ENCODE data around the gene NET1. TPM values are rescaled to one million over a fixed set of nuclear protein-coding genes. Genes with fewer than 3 reads are reported as not detected.
"Not testable (repeated sequence)": the region's sequence is repeated elsewhere in the genome, so short reads cannot be mapped to it uniquely, and the experiment has no call there.

NET1 gene
- total RNA-seq, 1 donor from 2014 or later, result 29.3 TPM

DNA sequence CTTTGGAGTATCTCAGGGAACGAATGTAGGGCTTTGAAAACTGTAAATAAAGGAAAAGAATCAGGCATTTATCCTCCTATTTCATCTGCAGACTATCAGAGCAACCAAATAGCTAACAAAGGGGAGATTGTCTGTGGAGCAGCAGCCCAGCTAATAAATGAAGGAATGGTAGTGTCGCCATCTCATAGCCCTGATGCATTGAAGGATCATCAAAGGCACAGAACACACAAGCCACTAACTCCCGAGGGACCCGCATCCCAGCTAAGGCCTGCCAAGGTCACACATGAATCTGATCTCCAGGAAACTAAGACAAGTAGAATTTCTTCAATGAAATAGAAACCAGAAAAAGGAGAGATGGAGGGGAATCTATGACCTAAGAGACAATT lies 48.8 kb downstream of the NET1 start:
- FAIRE-seq (no peak), DNase-seq (ENCODE audit: low spot score in 2 of 2) (no peak)

GRCh38 chr10:5461914-5462840 lies 49.8 kb downstream of the NET1 start:
- no peak for DNase-seq (ENCODE audit: low spot score in 2 of 2)
- FAIRE-seq, result no peak

- FAIRE-seq (no peak), DNase-seq (ENCODE audit: low spot score in 2 of 2) (no peak)
Observed at GRCh38 chr10:5462841-5463293, 50.5 kb downstream of the NET1 start.

DNA sequence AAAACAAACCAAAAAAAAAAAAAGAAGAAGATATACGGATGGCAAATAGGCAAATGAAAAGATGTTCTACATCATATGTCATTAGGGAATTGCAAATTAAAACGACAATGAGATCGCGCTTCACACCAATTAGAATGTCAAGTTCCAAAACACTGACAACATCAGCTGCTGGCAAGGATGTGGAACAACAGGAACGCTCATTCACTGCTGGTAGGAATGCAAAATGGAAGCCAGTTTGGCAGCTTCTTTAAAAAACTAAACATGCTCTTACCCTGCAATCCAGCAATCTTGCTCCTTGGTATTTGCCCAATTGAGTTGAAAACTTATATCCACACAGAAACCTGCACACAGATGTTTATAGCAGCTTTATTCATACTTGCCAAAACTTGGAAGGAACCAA lies 52.2 kb downstream of the NET1 start:
- FAIRE-seq, result no peak

DNA sequence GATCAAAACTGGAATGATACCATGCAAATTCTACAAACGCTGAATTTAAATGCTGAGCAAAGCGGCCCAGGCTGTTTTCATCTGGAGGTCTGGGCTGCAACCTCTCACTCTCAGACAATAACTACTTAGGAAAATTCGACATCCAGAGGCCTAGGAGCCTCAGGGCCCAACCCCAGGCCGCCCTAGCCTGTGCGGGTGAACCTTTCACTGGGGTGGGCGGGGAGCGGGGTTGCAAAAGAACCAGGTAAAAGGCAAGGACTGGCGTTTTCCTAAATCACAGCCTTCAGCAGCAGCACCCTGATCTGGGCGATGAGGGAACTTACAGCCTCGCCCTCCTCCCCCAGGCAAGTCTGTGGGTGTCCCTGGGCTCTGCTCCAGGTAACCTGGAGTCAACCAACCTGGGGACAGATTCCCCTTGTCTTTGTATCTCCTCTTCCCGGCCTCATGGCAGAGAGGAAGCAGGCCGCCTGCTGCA lies 53.7 kb downstream of the NET1 start:
- no peak for FAIRE-seq

More for the DNA sequence above, 52.2 kb downstream of the NET1 start:
- DNase-seq (ENCODE audit: low spot score in 2 of 2), result no peak

DNA sequence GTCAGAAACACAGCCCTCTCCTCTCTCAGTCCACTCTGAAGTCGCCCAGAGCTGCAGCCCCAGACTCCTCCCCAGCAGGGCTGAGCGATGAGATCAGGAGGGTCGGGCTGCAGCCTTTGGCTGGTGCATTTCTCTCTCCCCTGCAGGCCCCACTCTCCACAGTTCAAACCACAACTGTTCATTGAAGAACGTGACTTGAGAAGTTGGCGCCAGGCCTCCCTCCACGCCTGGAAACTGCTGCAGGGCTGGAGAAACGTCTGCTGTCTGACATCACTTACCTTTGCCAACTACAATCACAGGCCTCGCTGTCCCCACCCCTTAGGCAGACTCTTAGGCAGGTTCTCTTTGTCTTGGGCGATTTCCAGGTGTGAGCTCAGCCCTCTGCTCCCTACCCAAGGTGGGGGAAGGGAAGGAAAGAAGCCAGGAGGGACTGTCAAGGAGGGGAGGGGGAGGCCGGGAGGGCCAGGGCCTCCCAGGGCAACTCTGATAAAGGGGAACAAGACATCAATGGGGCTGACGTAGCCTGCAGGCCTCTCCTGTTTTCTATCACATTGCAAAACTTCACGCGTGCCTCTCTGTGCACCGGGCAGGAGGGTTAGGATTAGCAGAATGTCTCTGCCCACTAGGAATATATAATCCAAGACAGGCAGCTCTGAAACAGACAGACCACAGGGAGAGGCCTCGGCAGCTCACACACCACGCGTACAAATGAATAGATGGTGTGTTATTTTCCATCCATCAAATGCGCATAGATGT lies 54.3 kb downstream of the NET1 start:
- DNase-seq (ENCODE audit: low spot score in 2 of 2) (no peak), FAIRE-seq (no peak)

More for the DNA sequence above, 53.7 kb downstream of the NET1 start:
- DNase-seq (ENCODE audit: low spot score in 2 of 2), result no peak

DNA sequence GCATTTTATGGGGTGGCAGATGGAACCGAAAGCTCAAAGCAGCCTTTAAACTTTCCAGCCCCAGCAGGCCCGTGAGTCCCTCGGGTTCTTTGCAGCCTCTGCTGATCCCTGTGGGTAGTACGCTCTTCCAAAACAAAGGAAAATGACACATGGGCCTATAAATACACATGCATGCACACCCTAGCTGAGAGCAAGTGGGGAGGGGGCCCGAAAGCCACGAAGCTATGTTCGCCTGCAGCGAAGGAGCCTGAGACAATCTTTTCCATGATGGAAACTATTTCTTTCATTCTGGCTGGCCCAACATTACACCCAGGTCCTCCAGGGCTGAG lies 54.8 kb downstream of the NET1 start:
- no peak for DNase-seq (ENCODE audit: low spot score in 2 of 2)
- no peak for FAIRE-seq

GRCh38 chr10:5467634-5468255 lies 55.4 kb downstream of the NET1 start:
- FAIRE-seq, result no peak
- no peak for DNase-seq (ENCODE audit: low spot score in 2 of 2)

- no peak for FAIRE-seq
- no peak for DNase-seq (ENCODE audit: low spot score in 2 of 2)
Observed at GRCh38 chr10:5468262-5469106, 56.1 kb downstream of the NET1 start.

GRCh38 chr10:5469353-5470061 lies 57.1 kb downstream of the NET1 start:
- FAIRE-seq (no peak), DNase-seq (ENCODE audit: low spot score in 2 of 2) (no peak)

DNA sequence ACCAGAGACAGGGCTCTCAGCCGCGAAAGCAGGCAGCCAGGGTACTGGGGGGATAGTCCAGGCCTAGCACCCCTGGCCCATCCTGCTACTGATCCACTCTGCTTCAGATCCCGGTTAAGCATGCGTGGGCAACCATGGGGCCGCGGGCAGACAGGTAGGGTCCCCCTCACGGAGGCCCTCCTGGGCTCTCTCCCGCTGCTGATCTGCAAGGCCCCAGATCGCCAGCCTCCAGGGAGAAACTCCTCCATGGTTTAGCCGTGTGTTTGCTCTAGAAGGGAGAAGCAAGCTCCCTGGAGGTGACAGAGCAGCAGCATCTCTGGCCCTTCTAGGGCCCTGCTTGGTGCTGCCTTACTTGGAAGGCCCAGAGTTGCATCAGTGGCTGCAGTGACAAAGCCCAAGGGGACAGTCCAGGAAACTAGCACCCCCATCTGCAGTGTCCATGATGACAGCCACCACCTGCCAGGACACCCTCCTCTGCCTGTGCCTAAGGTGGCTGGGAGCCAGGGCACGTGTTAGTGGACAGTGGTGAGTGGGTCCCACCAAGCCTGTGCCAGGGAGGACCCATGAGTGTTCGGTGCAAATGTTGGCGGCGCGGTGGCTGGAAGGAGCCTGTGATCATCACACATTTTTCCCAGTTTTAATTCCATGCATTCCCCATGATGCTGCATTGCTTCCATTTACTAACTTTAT lies 57.9 kb downstream of the NET1 start:
- FAIRE-seq (no peak), DNase-seq (ENCODE audit: low spot score in 2 of 2) (no peak)

DNA sequence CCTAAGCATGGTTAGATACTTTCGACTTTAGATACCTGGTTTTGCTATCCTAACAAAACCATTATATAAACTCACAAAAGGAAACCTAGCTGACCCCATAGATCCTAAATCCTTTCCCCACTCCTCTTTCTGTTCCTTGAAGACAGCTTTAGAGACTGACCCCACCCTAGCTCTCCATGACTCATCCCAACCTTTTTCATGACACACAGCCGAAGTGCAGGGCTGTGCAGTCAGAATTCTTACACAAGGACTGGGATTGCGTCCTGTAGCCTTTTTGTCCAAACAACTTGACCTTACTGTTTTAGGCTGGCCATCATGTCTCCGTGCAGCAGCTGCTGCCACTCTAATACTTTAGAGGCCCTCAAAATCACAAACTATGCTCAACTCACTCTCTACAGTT lies 62.3 kb downstream of the NET1 start:
- DNase-seq (ENCODE audit: low spot score in 2 of 2); FAIRE-seq: not testable (repeated sequence)

GRCh38 chr10:5475088-5475487 lies 62.7 kb downstream of the NET1 start:
- not testable (repeated sequence) for FAIRE-seq

DNA sequence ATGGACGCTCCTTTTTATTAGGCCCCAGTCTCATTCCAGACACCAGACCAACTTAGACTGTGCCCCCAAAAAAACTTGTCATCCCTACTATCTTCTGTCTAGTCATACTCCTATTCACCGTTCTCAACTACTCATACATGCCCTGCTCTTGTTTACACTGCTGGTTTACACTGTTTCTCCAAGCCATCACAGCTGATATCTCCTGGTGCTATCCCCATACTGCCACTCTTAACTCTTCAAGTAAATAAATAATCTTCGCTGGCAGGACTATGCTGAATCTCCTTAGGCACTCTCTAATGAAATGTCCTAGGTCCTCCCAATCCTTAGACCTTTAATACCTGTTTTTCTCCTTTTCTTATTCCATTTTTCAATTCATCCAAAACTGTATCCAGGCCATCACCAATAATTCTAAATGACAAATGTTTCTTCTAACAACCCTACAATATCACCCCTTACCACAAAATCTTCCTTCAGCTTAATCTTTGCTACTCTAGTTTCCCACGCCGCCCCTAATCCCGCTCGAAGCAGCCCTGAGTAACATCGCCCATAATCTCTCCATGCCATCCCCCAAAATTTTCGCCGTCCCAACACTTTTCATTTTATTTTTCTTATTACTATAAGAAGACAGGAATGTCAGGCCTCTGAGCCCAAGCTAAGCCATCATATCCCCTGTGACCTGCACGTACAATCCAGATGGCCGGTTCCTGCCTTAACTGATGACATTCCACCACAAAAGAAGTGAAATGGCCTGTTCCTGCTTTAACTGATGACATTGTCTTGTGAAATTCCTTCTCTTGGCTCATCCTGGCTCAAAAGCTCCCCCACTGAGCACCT lies 63.8 kb downstream of the NET1 start:
- DNase-seq (ENCODE audit: low spot score in 2 of 2); FAIRE-seq: not testable (repeated sequence)

More at GRCh38 chr10:5475088-5475487, 62.7 kb downstream of the NET1 start:
- not testable (repeated sequence) for DNase-seq (ENCODE audit: low spot score in 2 of 2)

GRCh38 chr10:5476918-5477525 lies 64.7 kb downstream of the NET1 start:
- FAIRE-seq, result no peak
- no peak for DNase-seq (ENCODE audit: low spot score in 2 of 2)

DNA sequence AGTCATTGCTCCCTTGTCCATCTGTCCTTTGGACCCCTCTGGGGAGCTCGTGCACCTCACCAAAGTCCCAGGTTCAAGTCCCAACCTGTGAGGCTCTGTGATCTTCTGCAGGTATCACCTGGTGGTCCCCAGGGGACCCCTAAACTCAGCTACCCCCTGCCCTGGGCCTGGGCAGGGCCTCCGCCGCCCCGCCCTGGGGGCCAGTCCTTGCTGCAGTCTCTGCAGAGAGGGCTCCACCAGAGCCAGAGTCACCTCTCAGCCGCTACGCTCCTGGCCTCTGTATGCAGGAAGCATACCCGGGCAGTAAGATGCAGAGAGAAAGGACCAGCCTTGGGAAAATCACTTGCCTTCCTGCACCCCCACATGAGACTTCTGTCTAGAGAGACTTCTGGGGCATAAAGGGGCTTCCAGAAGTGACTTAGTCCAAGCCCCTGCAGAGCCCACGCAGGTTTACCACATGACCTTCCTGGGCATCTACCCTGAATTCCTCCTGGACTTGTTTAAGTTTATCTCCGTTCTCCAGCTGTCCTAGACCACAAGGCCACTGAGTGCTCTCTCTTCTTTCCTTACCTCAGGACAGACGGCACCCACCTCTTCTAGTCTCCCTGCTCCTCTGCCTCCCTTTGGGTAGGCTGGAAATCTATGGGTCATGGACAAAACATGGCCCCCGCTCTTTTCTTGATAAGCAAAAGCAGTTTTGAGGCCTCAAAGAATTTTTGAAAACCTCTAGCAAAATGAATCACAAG lies 65.8 kb downstream of the NET1 start:
- DNase-seq (ENCODE audit: low spot score in 2 of 2) (no peak), FAIRE-seq (no peak)

All from frontal cortex (tissue), 4 donors.